Measurements from ENCODE around the gene SEPTIN5.

The SEPTIN5 gene

GRCh38 chr22:19706661-19707151 lies 7.6 kb upstream of the SEPTIN5 start:
- Histone ChIP-seq H3K27ac (ENCODE audit: low read length) (no peak overlapping the region), H3K79me2 (ENCODE audit: low read length) (no peaks in the 10 kb centered on the region), H2AFZ (ENCODE audit: low read depth, low read length) (no peak overlapping the region), H3K4me2 (ENCODE audit: low read length) (no peak overlapping the region), H3K4me3 (ENCODE audit: low read length) (no peak overlapping the region), H3K36me3 (replicated peaks; ENCODE audit: low read depth, low read length) (no peaks in the 10 kb centered on the region), H3K27me3 (ENCODE audit: low read depth, low read length) (no peaks in the 10 kb centered on the region), H4K20me1 (ENCODE audit: insufficient read depth, low read length) (no peaks in the 10 kb centered on the region), H3K4me1 (ENCODE audit: low read length) (no peaks in the 10 kb centered on the region; the same call in 1 of the 2 replicates), H3K9me3 (ENCODE audit: insufficient read depth, low read length) (no peaks in the 10 kb centered on the region), H3K9ac (ENCODE audit: low read length) (no peak overlapping the region)
- TF ChIP-seq CTCF (IDR thresholded peaks at IDR 0.05; ENCODE audit: low read depth, low read length), result no peak
- no peak for TF ChIP-seq EZH2phosphoT487 (IDR thresholded peaks at IDR 0.05; ENCODE audit: low read depth)

- Histone ChIP-seq H3K27me3 (ENCODE audit: low read depth, low read length) (no peaks in the 10 kb centered on the region), H3K9me3 (ENCODE audit: insufficient read depth, low read length) (no peaks in the 10 kb centered on the region), H2AFZ (ENCODE audit: low read depth, low read length) (no peak overlapping the region), H3K36me3 (replicated peaks; ENCODE audit: low read depth, low read length) (no peaks in the 10 kb centered on the region), H3K27ac (ENCODE audit: low read length) (no peak overlapping the region), H4K20me1 (ENCODE audit: insufficient read depth, low read length) (no peaks in the 10 kb centered on the region), H3K9ac (ENCODE audit: low read length) (no peak overlapping the region), H3K4me2 (ENCODE audit: low read length) (no peak overlapping the region), H3K4me1 (ENCODE audit: low read length) (no peaks in the 10 kb centered on the region), H3K4me3 (ENCODE audit: low read length) (no peak overlapping the region), H3K79me2 (ENCODE audit: low read length) (no peaks in the 10 kb centered on the region)
- TF ChIP-seq CTCF (IDR thresholded peaks at IDR 0.05; ENCODE audit: low read depth, low read length) (no peak), EZH2phosphoT487 (IDR thresholded peaks at IDR 0.05; ENCODE audit: low read depth) (no peak)
Measured at GRCh38 chr22:19707347-19708290, 6.7 kb upstream of the SEPTIN5 start.

GRCh38 chr22:19708321-19709011 lies 5.8 kb upstream of the SEPTIN5 start:
- no peak for TF ChIP-seq EZH2phosphoT487 (IDR thresholded peaks at IDR 0.05; ENCODE audit: low read depth)
- no peak for TF ChIP-seq CTCF (IDR thresholded peaks at IDR 0.05; ENCODE audit: low read depth, low read length)
- no peak overlapping the region for H3K9ac ChIP-seq (ENCODE audit: low read length)
- no peaks in the 10 kb centered on the region for H3K4me1 ChIP-seq (ENCODE audit: low read length)
- no peaks in the 10 kb centered on the region for H3K36me3 ChIP-seq (replicated peaks; ENCODE audit: low read depth, low read length)
- H3K4me2 ChIP-seq (ENCODE audit: low read length), result no peak overlapping the region
- no peak overlapping the region for H3K4me3 ChIP-seq (ENCODE audit: low read length)
- H3K27me3 ChIP-seq (ENCODE audit: low read depth, low read length), result no peaks in the 10 kb centered on the region
- no peaks in the 10 kb centered on the region for H3K9me3 ChIP-seq (ENCODE audit: insufficient read depth, low read length)
- no peak overlapping the region for H3K27ac ChIP-seq (ENCODE audit: low read length)
- H2AFZ ChIP-seq (ENCODE audit: low read depth, low read length), result no peak overlapping the region
- no peaks in the 10 kb centered on the region for H4K20me1 ChIP-seq (ENCODE audit: insufficient read depth, low read length)
- no peaks in the 10 kb centered on the region for H3K79me2 ChIP-seq (ENCODE audit: low read length)
